ENCODE measurements around the gene FAM47E. TPM values are rescaled to one million over a fixed set of nuclear protein-coding genes. Genes with fewer than 3 reads are reported as not detected.

FAM47E gene
- total and polyA plus RNA-seq, 7 donors: 1.7 to 6.0 (median 2.6) TPM

- H3K36me3 ChIP-seq: peaks cover 0 to under 1% (median 0%) of the 10 kb centered on the region in 4 donors
- no peak for DNase-seq
- intact Hi-C loops (cut with DNase I): no loop called here
- no peak overlapping the region for H3K4me3 ChIP-seq
- no peak overlapping the region for H3K27ac ChIP-seq
- 96 to 98% methylated on average over 6 of the region's 6 CpGs for WGBS, 2 donors
- no peaks in the 10 kb centered on the region for H3K4me1 ChIP-seq
- no peaks in the 10 kb centered on the region for H3K27me3 ChIP-seq
- TF ChIP-seq POLR2A (IDR thresholded peaks at IDR 0.05) (no peak), CTCF (IDR thresholded peaks at IDR 0.05) (no peak), POLR2AphosphoS5 (IDR thresholded peaks at IDR 0.05) (no peak), EP300 (IDR thresholded peaks at IDR 0.05) (no peak)
- no peaks in the 10 kb centered on the region for H3K9me3 ChIP-seq
These were observed 19.7 kb downstream of the FAM47E start for GRCh38 chr4:76271248-76271647.

GRCh38 chr4:76272073-76272472 lies 20.6 kb downstream of the FAM47E start:
- Histone ChIP-seq H3K27ac (no peak overlapping the region), H3K4me1 (no peaks in the 10 kb centered on the region), H3K27me3 (no peaks in the 10 kb centered on the region), H3K4me3 (no peak overlapping the region), H3K9me3 (no peaks in the 10 kb centered on the region), H3K36me3 (no peaks in the 10 kb centered on the region)
- TF ChIP-seq POLR2AphosphoS5 (IDR thresholded peaks at IDR 0.05): no peak
- intact Hi-C loops (cut with DNase I): no loop called here
- no peak for DNase-seq

- Histone ChIP-seq H3K36me3 (no peaks in the 10 kb centered on the region), H3K9me3 (no peaks in the 10 kb centered on the region), H3K4me3 (no peak overlapping the region), H3K27me3 (no peaks in the 10 kb centered on the region), H3K4me1 (no peaks in the 10 kb centered on the region), H3K27ac (no peak overlapping the region)
- intact Hi-C loops (cut with DNase I): no loop called here
- TF ChIP-seq POLR2AphosphoS5 (IDR thresholded peaks at IDR 0.05) (no peak), CTCF (IDR thresholded peaks at IDR 0.05) (no peak), EP300 (IDR thresholded peaks at IDR 0.05) (no peak), POLR2A (IDR thresholded peaks at IDR 0.05) (no peak)
- WGBS, 2 donors: 87 to 89% methylated on average over 1 of the region's 1 CpG
- DNase-seq: no peak
These were observed 21.1 kb downstream of the FAM47E start for GRCh38 chr4:76272582-76272981.

GRCh38 chr4:76272999-76273398 lies 21.5 kb downstream of the FAM47E start:
- no peaks in the 10 kb centered on the region for H3K36me3 ChIP-seq
- H3K4me1 ChIP-seq: no peaks in the 10 kb centered on the region
- intact Hi-C loops (cut with DNase I): no loop called here
- DNase-seq: no peak
- H3K27ac ChIP-seq: no peak overlapping the region
- WGBS, 2 donors: 87 to 90% methylated on average over 5 of the region's 5 CpGs
- TF ChIP-seq CTCF (IDR thresholded peaks at IDR 0.05): no peak
- no peak for TF ChIP-seq POLR2A (IDR thresholded peaks at IDR 0.05)
- no peak for TF ChIP-seq POLR2AphosphoS5 (IDR thresholded peaks at IDR 0.05)
- no peak for TF ChIP-seq EP300 (IDR thresholded peaks at IDR 0.05)
- no peaks in the 10 kb centered on the region for H3K9me3 ChIP-seq
- H3K27me3 ChIP-seq: no peaks in the 10 kb centered on the region
- no peak overlapping the region for H3K4me3 ChIP-seq

- no peak overlapping the region for H3K27ac ChIP-seq
- no peak overlapping the region for H3K4me3 ChIP-seq
- DNase-seq: no peak
- intact Hi-C loops (cut with DNase I): no loop called here
- no peaks in the 10 kb centered on the region for H3K27me3 ChIP-seq
- WGBS, 2 donors: 69 to 78% methylated on average over 3 of the region's 3 CpGs
- TF ChIP-seq EP300 (IDR thresholded peaks at IDR 0.05) (no peak), CTCF (IDR thresholded peaks at IDR 0.05) (no peak), POLR2A (IDR thresholded peaks at IDR 0.05) (no peak), POLR2AphosphoS5 (IDR thresholded peaks at IDR 0.05) (no peak)
- no peaks in the 10 kb centered on the region for H3K36me3 ChIP-seq
- no peaks in the 10 kb centered on the region for H3K4me1 ChIP-seq
- no peaks in the 10 kb centered on the region for H3K9me3 ChIP-seq
These were observed 24.1 kb downstream of the FAM47E start for GRCh38 chr4:76275486-76276124.
